ENCODE results near the gene CACNG4.

CACNG4 gene

DNA sequence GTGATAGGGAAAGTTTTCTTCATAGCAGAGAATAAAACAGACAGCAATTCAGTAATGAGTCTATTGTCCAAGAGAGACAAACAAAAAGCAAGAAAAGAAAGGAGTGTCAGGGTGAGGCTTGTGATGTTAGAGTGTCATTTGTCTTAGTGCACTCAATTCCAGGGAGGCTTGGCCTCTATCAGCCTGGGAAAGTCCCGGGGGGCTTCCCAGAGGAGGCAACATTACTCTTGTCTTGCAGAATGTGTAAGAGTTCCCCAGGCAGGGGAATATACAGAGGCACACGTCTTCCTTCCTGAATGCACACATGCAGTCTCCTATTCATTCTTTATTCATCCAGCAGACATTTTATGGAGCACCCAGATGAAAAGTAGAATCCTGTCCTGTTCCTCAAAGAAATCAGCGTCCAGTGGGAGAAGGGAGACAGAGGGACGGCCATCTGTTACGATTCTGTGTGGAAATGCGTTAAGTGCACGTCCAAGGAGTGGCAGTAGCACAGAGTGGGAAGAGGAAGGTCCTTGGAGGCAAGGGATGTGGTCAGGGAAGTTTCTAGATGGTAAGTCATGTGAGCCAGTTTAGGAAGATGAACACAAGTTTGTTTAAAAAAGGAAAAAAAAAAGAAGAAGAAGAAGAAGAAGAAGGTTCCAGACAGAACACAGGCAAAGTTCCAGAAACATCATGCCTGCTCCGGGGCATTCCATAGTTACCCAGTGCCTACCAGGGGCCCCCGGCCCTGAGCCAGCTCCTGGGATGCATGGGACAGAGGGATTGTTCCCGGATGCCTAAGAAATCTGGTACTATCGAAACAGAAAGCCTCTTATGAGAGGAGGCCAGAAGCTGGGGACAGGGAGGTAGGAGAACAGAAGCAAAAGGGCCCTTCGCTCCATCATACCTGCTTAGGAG is 21.1 kb downstream of the CACNG4 start:
- DNase-seq: no peak

DNA sequence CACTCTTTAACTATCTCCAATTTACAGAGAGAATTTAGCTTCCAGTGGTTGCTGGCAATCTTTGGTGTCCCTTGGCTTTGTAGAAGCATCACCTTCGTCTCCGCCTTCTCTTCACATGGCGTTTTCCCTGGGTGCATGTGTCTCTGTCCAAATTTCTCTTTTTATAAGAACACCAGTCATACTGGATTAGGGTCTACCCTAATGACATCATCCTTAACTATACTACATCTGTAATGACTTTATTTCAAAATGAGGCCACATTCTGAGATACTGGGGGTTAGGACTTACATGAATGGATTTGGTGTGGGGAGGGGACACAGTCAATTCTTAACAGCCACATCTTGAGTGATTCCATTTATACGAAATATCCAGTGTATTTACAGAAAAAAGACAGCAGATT is 22.2 kb downstream of the CACNG4 start:
- DNase-seq: no peak

DNA sequence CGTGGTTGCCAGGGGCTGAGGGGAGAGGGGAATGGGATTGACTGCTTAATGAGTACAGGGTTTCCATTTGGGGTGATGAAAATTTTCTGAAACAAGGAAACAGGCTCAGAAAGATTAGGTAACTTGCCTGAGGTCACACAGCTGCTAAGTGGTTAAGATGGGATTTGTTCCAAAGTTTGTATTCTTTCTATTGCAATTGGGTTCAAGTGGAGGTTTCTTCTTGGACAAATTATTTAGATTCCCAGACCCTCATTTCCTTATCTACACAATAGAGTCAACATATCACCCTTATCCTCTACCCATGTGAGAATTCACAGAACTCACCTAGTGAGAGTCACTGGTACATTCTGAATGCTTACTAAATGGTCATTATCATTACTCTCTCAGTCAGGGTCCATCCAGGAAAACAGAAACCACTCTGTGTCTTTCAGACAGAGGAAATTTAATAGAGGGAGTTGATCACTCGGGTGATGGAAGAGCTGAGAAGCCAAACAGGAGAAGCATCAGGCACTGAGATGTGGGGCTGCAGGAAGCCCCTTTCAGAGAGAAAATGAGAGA is 22.6 kb downstream of the CACNG4 start:
- DNase-seq: no peak

DNA sequence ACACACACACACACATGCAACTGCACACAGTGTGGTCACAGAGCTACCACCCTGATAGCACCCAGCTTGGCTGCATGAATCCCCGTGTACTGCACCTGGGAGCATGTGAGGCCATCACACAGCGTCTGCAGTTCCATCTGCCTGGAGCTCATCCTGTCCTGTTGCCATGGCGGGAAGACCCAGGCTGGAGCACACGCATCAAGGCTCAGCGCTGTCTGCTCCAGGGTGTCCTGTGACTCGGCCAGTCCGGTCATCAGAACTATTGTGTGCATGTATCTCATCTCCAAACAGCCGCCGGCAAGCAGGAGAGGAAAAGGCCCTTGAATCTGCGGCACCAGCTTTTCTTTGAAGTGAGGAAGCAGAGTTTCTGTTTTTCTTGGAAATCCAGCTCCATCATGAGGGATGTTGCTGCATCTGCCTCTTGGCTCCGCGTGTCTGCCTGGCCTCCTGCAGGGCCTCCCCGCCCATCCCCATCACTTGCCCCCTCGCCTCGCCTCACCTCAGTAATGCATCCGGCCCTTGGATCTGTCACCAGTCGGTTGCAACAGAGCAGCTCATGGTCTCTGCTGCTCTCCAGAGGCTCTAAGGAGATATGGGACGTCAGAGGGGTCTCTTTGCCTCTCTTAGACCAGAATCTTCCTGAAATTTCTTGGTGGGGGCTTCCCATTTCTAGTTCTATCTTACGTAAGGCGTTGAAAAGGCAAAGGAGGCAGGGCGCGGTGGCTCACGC is 23.7 kb downstream of the CACNG4 start:
- no peak for DNase-seq

DNA sequence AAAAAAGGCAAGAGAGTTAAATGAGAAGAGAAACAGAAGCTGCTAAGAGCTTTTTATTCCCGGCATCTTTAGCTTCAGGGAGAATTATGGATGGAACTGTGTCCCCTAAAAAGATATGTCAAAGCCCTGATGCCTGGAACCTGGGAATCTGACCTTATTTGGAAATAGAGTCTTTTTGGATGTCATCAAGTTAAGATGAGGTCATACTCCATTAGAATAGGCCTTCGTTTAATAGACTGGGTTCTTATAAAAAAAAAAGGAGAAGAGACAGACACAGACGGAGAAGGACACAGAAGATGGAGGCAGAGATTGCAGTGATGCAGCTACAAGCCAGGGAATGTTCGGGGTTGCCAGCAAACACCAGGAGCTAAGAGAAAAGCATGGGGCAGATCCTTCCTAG is 24.6 kb downstream of the CACNG4 start:
- no peak for DNase-seq

DNA sequence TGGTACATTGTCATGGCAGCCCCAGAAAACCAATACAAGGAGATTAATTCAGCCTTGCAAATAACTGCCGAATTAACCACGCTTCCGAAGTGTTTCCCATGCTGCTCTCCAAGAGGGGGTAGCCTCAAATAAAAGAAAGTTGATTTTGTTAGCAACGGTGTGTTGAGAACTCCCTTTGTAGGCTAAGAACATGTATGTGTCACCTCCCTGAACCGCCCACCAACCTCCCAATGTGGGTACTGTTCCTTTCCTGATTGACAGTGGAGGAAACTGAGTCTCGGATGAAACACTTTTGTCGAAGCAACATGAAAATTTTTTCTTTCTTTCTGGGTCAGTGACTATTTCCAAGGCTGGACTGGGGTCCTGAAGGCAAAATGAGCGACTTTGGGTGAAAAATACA is 25.1 kb downstream of the CACNG4 start:
- DNase-seq: no peak

DNA sequence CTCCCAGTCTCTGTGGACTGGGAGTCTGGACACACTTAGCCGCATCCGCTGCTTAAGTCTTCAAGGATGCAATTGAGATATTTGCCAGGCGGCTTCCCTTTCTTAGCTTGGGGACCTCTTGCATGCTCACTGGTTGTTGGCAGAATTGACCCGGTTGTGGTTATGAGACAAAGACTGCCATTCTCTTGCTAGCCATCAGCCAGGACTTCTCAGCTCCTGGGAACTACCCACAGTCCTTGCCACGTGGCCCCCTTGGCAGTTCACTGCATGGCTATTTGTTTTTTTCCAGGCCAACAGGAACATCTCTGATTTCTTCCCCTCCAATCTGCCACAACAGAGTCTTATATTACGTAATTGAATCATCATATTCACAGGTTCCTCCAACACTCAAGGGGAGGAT is 25.5 kb downstream of the CACNG4 start:
- DNase-seq: no peak

DNA sequence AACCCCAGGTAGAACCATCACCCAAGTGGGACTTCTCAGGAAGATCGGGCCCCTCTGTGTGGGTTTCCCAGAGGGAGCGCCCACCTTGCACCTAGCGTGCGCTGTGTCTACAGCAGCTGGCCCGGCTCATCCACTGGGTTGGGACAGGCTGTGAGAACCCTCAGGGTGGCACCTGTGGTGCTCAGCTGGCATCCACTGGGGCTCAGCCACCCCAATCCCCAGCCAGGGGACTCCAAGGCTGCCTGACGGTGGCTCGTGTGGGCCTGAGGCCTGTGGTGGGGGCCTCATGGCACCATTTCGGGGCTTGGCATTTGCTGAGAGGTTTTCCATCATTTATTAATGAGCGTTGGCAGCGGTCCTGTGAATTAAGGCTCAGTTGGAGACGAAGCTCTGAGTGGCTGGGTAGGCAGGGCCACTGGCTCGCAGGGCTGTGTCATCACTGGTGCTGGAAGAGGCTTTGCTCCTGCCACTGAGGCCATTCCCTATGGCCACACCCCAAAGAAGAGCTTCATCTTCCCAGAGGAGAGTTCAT is 28.5 kb downstream of the CACNG4 start:
- no peak for DNase-seq

DNA sequence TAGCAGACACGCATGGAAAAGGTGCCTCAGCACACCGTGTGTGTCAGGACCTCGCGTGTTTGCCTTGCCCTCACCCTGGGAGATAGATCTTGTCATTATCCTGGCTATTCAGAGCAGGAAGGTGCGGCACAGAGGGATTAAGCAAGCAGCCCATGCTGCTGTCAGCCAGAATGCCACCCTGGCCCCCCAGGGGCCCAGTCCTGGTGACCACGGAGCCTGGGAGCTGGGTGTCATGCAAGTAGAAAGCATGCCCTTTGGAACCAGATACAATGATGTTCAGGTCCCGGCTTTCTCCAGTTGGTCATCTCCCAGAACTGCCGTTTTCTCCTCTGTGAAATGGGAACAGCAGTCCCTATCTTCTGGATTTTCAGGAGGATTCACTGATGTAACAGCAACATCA is 29.9 kb downstream of the CACNG4 start:
- DNase-seq: no peak

DNA sequence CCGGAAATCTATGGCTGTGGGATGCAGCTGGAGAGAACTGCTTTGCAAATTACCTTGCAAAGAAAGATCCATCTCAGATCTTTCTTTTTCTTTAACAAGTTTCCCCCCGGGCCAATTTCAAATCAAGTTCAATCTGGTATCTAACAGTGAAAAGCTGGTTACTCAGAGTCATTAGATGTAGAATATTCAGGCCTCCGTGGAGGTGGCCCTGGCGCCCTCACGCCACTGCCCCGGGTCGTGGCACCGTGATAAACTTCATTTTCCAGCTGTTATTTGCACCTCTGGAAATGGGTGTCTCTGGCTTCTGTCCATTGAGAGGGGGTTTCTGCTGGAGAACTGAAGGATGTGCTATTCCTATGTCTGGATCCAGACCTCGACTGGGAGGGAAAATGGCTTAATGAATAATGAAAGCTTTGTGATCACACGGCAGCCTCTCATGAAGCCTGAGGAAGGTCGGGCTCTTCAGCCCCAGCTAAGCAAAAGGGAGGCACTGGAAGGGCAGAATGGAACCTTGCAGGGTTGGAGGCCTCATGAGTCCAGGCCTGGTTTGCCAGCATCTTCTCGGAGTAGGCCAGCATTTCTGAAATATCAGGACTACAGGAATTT is 30.5 kb downstream of the CACNG4 start:
- DNase-seq: no peak

DNA sequence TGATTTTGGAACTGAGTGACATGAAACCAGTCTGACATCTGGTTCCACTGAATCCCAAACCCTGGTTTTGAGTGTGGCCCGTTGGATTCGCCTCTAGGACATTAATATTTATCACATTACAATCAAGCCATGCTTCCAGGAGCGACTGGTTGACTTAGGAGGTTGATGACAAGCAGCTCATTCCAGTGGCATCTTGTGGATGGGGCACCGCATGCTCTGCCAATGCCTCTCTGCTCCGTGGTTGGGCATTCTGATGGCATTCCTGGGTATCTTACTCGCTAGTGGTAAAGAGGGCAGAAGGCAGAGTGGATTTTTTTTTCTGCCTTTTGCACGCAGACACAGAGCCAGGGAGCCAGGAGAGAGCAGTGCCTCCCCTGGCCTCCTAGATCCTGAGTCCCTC is 31.4 kb downstream of the CACNG4 start:
- DNase-seq: no peak

DNA sequence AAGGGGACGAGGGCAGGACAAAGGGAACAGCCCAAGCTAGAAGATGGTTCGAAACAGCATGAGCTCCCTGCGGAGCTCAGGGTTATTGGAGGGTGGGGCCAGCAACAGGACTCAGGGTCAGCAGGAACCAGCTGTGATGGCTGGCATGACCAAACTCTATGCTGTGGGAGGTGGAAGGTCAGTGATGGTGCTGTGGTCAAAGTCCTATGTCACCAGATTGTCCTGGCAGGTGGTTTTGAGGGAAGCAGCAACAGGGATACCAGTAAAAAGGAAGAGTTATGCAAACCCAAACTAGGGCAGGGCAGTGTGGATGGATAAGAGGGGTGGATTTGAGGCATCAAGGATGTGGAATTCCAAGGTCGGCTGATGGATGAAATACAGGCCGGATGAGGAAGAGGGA is 32.4 kb downstream of the CACNG4 start:
- no peak for DNase-seq

DNA sequence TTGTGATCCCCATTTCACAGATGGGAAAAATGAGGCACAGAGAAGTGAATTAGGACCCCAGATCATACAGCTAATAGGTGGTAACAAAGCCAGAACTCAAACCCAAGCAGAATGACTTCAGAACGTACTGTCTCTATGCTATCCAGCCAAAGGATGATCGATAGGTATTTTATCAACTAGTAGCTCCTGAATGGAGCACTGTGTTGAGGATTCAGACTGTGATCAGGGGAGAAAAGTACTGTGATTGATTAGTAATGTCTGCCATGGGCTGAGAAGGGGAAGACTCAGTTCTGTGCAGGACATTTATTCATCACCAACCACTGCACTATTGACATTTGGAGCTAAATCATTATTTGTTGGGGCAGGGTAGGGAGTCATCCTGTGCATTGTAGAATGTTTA is 38.7 kb downstream of the CACNG4 start:
- no peak for DNase-seq

DNA sequence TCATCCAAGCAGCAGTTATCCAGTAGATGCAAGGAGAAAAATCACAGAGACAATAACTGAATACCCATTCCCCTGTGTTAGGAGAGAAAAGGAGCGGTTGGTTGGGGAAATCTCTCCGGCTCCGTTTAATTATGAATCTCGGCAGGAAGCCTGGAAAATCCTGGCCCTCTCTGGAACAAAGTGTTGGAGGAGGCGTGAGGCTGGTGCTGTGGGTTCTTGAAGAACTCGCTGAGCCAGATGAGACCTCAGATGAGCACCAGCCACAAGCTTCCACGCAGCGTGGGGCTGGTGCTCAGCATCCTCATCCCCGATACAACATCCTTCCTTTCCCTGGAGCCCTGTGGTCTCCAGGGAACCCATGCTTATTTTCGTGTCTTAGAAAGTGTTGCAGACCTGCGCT is 39.7 kb downstream of the CACNG4 start:
- DNase-seq: no peak

DNA sequence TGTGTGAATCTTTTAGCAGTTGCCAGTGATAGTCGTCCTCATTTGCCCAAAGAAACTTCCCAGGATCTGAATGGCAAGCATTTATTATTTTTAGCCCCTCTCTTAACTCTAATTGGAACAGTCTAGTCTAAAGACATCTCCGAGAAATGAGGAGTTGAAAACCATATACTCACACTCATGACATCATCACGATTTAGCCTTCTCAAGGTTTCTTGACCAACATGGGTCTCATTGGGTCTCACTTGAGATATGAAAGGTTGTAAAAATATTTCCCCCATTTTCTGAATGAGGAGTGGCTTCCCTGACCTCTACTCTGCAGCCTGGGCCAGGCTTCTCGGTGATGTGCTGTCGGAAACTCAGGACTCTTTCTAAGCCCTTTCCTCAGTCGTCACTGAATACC is 42.8 kb downstream of the CACNG4 start:
- DNase-seq: no peak

DNA sequence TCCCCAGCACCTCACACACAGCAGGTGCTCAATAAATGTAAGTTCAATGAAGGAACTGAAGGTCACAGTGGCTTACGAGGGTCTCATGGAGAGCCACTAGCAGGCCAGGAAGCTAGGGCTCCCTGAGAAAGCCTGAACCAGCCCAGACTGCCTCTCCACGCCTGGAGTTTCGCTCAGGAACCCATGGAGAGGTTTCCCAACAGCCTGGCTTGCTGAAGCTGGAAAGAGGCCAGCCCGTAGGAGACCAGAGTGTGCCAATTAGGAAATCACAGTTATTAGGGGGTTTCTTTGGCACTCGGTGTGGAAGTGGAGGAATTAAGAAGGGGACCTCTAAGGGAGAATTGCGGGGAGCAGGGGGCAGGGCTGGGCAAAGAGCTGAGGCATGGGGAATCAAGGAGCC is 43.6 kb downstream of the CACNG4 start:
- no peak for DNase-seq

DNA sequence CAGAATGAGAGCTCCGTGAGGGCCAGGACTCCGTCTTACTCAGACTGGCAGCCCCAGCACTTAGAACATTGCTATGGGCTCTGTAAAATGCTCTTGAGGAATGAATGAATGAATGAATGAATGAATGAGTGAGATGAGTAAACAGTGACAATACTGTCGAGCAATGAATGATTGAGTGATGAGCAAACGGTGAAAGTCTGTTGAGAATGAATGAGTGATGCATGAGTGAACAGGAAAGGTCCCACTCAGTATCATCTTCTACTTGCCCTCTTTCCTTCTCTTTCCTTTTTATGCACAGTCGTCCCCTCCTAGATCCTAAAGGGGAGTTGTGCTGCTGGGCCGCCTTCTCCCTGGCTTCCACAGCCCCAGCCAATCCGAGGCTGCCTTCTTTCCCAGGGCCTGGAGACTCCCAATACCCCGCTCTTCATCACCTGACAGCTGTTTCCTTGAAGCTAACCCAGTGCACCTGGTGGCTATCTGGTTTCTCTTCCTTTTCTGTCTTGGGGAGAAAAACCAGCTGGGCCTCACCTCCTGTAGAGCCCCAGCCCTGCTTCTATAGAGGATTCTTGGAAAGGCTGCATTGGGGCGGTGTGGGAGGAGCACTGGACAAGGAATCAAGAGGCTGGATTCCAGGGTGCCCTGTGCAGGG is 47.1 kb downstream of the CACNG4 start:
- no peak for DNase-seq

DNA sequence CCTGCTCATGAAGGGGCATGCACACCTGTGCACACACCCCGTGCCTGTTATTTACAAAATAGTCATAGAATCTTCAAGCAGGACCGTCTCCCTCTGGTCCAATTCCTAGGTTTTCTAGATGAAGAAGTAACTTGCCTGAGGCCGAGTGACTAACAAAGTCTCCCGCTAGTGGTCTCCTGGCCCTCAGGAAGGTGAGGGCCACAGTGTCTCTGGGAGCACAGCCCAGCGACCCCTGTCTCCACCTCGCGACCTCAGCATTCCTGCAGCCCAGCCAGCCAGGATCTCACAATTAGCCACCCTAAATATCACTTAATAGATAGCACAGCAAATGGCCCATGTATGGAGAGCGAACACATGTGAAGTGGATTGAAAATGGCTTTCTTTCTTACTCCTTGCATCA is 49.4 kb downstream of the CACNG4 start:
- DNase-seq: no peak

DNA sequence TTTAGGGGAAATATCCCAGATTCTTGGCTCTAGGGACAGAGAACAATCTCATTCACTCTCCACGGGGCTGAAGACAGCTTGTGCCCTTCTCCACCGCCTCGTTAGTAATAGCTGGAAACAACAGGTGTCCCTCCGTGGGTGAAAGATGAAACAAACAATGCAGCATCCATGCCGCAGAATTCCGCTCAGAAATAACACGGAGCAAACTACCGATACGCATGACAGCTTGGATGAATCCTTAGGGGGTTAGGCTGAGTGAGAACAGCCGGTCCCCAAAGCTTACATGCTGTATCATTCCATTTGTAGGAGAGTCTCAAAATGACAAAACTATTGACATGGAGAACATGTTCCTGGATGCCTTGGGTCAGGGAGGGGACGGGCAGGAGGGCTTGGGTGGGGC is 50.5 kb downstream of the CACNG4 start:
- no peak for DNase-seq

DNA sequence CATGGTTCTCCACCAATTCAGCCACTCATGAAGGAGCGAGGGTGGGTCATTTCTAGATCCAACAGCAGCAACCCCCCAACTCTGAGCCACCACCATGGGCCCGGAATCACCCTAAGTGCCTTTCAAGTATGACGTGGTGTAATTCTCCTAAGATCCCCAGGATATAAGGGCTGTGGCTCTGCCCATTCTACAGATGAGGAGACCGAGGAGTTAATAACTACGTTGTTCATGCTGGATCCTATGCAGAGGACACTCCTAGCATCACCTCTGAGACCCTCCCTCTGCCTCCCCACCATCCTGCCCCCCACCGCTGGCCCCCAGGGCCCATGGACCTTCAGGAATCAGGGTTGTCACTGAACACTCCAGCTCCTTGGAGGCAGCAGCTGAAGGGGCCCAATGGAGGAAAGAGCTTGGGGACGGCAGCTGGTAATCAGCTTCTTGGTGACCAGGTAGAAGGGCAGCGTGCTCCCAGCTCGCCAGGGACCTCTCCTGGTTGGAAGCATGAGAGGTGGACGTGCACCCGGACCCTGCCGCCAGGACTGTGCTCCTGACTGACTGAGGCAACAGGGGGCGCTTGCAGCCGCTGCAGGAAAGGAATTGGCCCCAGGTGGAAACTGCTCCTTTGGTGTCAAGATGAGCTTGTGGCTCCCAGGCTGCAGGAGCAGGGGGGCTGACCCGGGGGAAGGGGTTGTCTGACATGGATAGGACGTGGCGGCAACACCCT is 51.7 kb downstream of the CACNG4 start:
- no peak for DNase-seq

DNA sequence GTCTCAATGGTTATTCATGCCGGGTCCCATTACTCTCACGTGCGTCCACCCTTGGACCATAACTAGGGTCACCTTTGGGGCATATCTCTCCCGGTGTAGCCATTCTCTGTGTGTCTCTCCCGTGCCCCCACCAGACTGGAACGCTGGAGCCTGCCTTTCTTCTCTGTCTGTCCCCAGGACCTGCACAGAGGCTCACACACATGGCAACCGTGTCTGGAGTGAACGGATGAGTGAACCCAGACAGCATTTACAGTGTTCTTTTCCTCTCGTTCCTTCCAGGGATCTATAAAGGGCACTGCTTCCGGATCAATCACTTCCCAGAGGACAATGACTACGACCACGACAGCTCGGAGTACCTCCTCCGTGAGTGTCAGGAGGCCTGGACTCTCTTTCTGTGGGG is 53.4 kb downstream of the CACNG4 start:
- DNase-seq: no peak

Data from DMS153 (cell line).